HepG2 (cell line): ENCODE data around the gene RHOBTB3. TPM values are rescaled to one million over a fixed set of nuclear protein-coding genes. Genes with fewer than 3 reads are reported as not detected.

ENCODE experiments used
- ETV5 ChIP-seq: IDR thresholded peaks from 2 replicates; pipeline ENCODE4 v1.6.1; 2018; ENCODE audit warnings: missing biosample characterization, missing genetic modification reagents, inconsistent platforms, borderline replicate concordance
- KLF9 ChIP-seq: IDR thresholded peaks from 2 replicates; pipeline ENCODE4 v1.6.1; 2016; ENCODE audit warnings: low read depth
- NR2F6 ChIP-seq, 2 experiments: IDR thresholded peaks; 2 replicates each; pipeline ENCODE4 v1.6.1; 2016; ENCODE audit warnings: antibody characterized with exemption in 1 of 2, mild to moderate bottlenecking in 1 of 2
- SETDB1 ChIP-seq: sonication (generic); formaldehyde crosslinking; IDR thresholded peaks from 2 replicates; pipeline ENCODE4 v1.5.1; 2020; ENCODE audit warnings: missing genetic modification reagents, mild to moderate bottlenecking, borderline replicate concordance
- polyA plus RNA-seq, 8 experiments: library from polyadenylated mRNA; depleted of rRNA in 3 of 8; stranded (reverse) in 7 of 8; unstranded in 1 of 8; fragments of >200 nt; fragmentation: Illumina TruSeq in 4 of 8; extraction: Trizol in 4 of 8; gene quantifications; 2 replicates each; pipeline versions ENCODE4 v1.2.1 to v1.2.3, GENCODE V29; 2011 to 2016; ENCODE audit warnings: low read depth in 4 of 8, missing spikeins in 1 of 8, mixed read lengths in 1 of 8; ENCODE audit not compliant: insufficient read depth in 1 of 8
- total RNA-seq, 5 experiments: library from RNA; depleted of rRNA; stranded (reverse); fragments of >200 nt; fragmentation: Illumina TruSeq; extraction: Trizol; gene quantifications; 2 replicates each; pipeline ENCODE4 v1.2.3, GENCODE V29; 2016; ENCODE audit warnings: low read depth in 1 of 5
- TF ChIP-seq, protein P1 (sequence below): sonication (generic); formaldehyde crosslinking; conservative IDR thresholded peaks from 2 replicates; pipeline ENCODE4 v1.5.0; 2020; ENCODE audit warnings: missing genetic modification reagents
- TF ChIP-seq, protein P2 (sequence below): sonication (generic); formaldehyde crosslinking; IDR thresholded peaks from 2 replicates; pipeline ENCODE4 v1.4.0; 2020; ENCODE audit warnings: missing genetic modification reagents, borderline replicate concordance
- TF ChIP-seq, protein P3 (sequence below): sonication (generic); formaldehyde crosslinking; IDR thresholded peaks from 2 replicates; pipeline ENCODE4 v1.5.0; 2020; ENCODE audit warnings: mild to moderate bottlenecking, missing genetic modification reagents, moderate library complexity
- TF ChIP-seq, protein P4 (sequence below): sonication (generic); formaldehyde crosslinking; IDR thresholded peaks from 2 replicates; pipeline ENCODE4 v1.4.0; 2020; ENCODE audit warnings: missing genetic modification reagents, borderline replicate concordance
- TF ChIP-seq, protein P5 (sequence below): sonication (generic); formaldehyde crosslinking; IDR thresholded peaks from 2 replicates; pipeline ENCODE4 v1.8.1; 2022; ENCODE audit warnings: low read depth, mild to moderate bottlenecking, missing genetic modification reagents

The RHOBTB3 gene
- total and polyA plus RNA-seq, 2 of the 13 experiments (the other 11 are each of a cell fraction or from before 2014, with no cell fraction given), result 31.6 to 35.4 TPM

DNA sequence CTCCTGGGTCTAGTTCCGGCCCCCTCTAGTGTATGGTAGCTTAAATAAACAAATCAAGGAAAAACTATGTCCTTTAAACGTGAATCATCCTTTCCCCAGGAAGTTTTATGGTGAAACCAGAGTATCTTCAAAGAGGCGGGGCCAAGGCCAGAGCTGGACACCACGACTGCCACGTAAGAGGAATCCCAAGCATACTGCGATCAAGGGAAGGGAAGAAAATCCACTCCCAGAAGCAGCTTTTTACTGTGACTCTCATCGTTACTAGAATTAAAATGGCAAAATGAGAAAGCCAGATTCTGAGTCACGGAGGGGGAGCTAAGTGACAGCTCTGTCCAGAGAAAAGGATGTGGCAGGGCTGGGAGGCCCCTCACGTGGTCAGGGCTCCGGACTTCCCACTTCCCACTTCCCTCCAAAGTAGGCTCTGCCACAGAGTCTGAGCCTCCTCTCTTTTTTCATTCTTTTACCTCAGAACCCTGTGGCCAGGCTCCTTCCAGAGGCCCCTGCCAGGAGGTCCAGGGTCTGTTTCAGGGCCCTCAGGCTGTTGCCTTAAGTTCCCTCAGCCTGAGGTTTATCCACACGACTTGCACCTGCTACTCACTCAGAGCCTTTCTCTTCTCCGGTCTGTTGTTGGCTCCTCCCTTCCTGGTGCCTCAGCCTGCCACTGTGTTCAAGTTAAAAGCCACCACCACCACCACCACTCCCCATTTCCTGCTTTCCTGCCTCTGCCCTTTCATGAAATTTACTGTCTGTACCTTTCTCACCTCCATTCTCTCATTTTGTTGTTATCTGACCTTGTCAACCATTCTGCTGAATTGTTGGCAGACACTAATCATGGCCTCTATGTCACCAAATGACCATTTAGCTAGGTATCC is 92.8 kb downstream of the RHOBTB3 start (continued):
- TF ChIP-seq, protein P1, sequence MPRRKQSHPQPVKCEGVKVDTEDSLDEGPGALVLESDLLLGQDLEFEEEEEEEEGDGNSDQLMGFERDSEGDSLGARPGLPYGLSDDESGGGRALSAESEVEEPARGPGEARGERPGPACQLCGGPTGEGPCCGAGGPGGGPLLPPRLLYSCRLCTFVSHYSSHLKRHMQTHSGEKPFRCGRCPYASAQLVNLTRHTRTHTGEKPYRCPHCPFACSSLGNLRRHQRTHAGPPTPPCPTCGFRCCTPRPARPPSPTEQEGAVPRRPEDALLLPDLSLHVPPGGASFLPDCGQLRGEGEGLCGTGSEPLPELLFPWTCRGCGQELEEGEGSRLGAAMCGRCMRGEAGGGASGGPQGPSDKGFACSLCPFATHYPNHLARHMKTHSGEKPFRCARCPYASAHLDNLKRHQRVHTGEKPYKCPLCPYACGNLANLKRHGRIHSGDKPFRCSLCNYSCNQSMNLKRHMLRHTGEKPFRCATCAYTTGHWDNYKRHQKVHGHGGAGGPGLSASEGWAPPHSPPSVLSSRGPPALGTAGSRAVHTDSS (CRISPR knock-in tag), result no peak
- TF ChIP-seq KLF9 (CRISPR knock-in tag), result no peak
- TF ChIP-seq SETDB1 (CRISPR knock-in tag), result no peak
- 0 out of 2 replicates have a peak, but pooled peaks have one; percentile 3 for TF ChIP-seq NR2F6 (IDR thresholded peaks at IDR 0.05)
- TF ChIP-seq NR2F6 (CRISPR knock-in tag; IDR thresholded peaks at IDR 0.05), result no peak
- TF ChIP-seq, protein P2, sequence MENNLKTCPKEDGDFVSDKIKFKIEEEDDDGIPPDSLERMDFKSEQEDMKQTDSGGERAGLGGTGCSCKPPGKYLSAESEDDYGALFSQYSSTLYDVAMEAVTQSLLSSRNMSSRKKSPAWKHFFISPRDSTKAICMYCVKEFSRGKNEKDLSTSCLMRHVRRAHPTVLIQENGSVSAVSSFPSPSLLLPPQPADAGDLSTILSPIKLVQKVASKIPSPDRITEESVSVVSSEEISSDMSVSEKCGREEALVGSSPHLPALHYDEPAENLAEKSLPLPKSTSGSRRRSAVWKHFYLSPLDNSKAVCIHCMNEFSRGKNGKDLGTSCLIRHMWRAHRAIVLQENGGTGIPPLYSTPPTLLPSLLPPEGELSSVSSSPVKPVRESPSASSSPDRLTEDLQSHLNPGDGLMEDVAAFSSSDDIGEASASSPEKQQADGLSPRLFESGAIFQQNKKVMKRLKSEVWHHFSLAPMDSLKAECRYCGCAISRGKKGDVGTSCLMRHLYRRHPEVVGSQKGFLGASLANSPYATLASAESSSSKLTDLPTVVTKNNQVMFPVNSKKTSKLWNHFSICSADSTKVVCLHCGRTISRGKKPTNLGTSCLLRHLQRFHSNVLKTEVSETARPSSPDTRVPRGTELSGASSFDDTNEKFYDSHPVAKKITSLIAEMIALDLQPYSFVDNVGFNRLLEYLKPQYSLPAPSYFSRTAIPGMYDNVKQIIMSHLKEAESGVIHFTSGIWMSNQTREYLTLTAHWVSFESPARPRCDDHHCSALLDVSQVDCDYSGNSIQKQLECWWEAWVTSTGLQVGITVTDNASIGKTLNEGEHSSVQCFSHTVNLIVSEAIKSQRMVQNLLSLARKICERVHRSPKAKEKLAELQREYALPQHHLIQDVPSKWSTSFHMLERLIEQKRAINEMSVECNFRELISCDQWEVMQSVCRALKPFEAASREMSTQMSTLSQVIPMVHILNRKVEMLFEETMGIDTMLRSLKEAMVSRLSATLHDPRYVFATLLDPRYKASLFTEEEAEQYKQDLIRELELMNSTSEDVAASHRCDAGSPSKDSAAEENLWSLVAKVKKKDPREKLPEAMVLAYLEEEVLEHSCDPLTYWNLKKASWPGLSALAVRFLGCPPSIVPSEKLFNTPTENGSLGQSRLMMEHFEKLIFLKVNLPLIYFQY (CRISPR knock-in tag), result peak; percentile 28; the same call in 1 of the 2 replicates
- TF ChIP-seq ETV5, result peak; percentile 85
- TF ChIP-seq, protein P3, sequence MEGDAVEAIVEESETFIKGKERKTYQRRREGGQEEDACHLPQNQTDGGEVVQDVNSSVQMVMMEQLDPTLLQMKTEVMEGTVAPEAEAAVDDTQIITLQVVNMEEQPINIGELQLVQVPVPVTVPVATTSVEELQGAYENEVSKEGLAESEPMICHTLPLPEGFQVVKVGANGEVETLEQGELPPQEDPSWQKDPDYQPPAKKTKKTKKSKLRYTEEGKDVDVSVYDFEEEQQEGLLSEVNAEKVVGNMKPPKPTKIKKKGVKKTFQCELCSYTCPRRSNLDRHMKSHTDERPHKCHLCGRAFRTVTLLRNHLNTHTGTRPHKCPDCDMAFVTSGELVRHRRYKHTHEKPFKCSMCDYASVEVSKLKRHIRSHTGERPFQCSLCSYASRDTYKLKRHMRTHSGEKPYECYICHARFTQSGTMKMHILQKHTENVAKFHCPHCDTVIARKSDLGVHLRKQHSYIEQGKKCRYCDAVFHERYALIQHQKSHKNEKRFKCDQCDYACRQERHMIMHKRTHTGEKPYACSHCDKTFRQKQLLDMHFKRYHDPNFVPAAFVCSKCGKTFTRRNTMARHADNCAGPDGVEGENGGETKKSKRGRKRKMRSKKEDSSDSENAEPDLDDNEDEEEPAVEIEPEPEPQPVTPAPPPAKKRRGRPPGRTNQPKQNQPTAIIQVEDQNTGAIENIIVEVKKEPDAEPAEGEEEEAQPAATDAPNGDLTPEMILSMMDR, result 0 out of 2 replicates have a peak, but pooled peaks have one; percentile 12
- TF ChIP-seq, protein P4, sequence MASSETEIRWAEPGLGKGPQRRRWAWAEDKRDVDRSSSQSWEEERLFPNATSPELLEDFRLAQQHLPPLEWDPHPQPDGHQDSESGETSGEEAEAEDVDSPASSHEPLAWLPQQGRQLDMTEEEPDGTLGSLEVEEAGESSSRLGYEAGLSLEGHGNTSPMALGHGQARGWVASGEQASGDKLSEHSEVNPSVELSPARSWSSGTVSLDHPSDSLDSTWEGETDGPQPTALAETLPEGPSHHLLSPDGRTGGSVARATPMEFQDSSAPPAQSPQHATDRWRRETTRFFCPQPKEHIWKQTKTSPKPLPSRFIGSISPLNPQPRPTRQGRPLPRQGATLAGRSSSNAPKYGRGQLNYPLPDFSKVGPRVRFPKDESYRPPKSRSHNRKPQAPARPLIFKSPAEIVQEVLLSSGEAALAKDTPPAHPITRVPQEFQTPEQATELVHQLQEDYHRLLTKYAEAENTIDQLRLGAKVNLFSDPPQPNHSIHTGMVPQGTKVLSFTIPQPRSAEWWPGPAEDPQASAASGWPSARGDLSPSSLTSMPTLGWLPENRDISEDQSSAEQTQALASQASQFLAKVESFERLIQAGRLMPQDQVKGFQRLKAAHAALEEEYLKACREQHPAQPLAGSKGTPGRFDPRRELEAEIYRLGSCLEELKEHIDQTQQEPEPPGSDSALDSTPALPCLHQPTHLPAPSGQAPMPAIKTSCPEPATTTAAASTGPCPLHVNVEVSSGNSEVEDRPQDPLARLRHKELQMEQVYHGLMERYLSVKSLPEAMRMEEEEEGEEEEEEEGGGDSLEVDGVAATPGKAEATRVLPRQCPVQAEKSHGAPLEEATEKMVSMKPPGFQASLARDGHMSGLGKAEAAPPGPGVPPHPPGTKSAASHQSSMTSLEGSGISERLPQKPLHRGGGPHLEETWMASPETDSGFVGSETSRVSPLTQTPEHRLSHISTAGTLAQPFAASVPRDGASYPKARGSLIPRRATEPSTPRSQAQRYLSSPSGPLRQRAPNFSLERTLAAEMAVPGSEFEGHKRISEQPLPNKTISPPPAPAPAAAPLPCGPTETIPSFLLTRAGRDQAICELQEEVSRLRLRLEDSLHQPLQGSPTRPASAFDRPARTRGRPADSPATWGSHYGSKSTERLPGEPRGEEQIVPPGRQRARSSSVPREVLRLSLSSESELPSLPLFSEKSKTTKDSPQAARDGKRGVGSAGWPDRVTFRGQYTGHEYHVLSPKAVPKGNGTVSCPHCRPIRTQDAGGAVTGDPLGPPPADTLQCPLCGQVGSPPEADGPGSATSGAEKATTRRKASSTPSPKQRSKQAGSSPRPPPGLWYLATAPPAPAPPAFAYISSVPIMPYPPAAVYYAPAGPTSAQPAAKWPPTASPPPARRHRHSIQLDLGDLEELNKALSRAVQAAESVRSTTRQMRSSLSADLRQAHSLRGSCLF (CRISPR knock-in tag), result no peak
- TF ChIP-seq, protein P5, sequence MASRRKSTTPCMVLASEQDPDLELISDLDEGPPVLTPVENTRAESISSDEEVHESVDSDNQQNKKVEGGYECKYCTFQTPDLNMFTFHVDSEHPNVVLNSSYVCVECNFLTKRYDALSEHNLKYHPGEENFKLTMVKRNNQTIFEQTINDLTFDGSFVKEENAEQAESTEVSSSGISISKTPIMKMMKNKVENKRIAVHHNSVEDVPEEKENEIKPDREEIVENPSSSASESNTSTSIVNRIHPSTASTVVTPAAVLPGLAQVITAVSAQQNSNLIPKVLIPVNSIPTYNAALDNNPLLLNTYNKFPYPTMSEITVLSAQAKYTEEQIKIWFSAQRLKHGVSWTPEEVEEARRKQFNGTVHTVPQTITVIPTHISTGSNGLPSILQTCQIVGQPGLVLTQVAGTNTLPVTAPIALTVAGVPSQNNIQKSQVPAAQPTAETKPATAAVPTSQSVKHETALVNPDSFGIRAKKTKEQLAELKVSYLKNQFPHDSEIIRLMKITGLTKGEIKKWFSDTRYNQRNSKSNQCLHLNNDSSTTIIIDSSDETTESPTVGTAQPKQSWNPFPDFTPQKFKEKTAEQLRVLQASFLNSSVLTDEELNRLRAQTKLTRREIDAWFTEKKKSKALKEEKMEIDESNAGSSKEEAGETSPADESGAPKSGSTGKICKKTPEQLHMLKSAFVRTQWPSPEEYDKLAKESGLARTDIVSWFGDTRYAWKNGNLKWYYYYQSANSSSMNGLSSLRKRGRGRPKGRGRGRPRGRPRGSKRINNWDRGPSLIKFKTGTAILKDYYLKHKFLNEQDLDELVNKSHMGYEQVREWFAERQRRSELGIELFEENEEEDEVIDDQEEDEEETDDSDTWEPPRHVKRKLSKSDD (CRISPR knock-in tag), result no peak
